Kidney capillary endothelial cell (primary cell): Measurements from ENCODE around the gene ACTL8.
A peak's percentile ranks its signal among the peaks of the same experiment; 100 is the strongest.

Experiments
- DNase-seq: peaks from one replicate; pipeline ENCODE4 v3.0.0-alpha.2; 2018; ENCODE audit warnings: low spot score

ACTL8 gene

DNA sequence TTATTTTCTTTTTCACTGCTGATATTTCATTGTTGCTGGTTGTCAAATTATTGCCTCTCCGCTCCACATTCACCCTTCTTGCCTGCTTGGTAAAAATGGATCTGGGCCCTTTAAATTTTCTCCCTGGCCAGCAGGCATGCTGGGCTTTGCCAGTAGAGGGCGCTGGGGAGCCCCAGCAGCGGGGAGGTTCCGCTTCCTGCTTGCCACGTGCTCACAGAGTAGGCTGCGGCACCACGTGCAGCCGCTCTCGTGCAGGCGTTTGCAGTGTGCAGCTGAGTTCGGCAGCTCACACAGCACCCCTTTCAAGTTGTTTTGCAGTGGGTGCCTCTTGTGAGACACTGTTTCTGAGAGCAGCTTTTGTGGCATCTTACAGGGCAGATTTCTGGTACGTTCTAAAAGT, at the start of gene ACTL8:
ACTL8 (plus strand) TSS at position 214 of the 400 bp plus-strand sequence. CDS start 67,676 bp downstream, outside the sequence.
- DNase-seq, result no peak

DNA sequence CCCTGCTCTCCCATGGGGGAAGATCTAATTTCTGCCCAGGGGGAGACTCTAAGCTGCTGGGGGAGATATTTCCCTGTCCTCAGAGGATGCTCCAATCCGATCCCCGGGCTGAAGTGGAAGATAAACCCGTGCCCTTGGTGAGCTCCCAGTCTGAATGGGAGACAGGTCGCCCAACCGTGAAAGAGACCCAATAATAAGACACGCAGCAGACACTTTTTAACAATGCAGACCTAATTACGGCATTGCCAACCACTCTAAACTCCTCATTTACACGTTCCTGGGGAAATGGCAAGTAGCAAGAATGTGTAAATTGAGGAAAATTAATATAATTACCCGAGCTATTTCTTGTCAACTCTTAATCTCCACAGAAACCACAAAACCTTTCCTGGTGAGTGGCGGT, 48.7 kb upstream of the ACTL8 start:
- no peak for DNase-seq

- no peak for DNase-seq
Measured at GRCh38 chr1:17709981-17710380, 45.2 kb upstream of the ACTL8 start.

DNA sequence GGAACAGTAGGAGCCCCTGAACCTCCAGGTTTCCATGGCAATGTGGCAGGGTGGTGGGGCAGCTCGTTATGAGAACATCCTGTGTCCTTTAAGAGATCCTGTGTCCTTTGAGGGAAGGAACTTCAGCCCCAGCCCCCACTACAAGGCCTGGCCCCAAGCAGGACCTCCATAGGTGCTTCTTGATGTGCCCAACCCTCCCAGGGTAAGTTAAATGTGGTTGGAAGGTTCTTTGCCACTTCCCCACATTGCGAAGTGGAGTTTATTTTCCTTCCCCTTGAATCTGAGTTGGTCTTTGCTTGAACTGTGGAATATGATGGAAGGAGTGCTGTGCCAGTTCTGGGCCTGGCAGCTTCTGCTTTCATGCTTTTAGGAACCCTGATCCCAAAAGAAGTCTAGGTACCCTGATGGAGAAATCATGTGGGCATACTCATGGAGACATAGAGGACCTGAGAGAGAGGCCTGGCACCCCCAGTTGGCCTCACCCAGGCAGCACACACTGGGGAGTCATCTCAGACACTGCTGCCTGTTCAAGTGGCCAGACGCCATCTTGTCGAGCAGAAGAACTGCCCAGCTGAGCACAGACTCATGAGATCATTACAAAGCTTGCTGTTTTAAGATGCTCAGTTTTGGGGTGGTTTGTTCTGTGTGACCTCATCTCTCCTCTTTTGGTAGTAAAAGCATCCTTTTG, 44.1 kb upstream of the ACTL8 start:
- no peak for DNase-seq

- no peak for DNase-seq
Measured at GRCh38 chr1:17711577-17711910, 43.6 kb upstream of the ACTL8 start.

DNA sequence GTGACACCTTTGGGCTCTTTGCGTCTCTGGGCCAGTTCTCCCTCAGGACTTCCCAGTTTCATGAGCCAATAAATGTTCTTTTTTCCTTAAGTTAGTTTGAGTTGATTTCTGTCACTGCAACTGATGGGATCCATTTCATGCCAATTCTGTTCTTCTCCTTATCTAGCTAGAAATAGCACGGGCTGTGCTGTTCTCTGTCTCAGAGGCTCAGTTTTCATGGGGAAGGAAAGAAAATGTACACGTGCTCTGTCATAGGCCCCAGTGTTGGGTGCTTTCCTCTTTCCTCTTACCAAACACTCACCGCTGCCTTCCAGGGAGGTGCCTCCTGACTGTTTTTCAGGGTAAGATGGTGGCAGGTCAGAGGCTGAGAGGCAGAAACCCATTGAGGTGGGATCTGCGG, 43.2 kb upstream of the ACTL8 start:
- DNase-seq, result no peak

GRCh38 chr1:17713993-17714392, 41.1 kb upstream of the ACTL8 start:
- no peak for DNase-seq

GRCh38 chr1:17717594-17718535, 37.3 kb upstream of the ACTL8 start:
- DNase-seq, result no peak

GRCh38 chr1:17719874-17720273, 35.3 kb upstream of the ACTL8 start:
- DNase-seq, result no peak

DNA sequence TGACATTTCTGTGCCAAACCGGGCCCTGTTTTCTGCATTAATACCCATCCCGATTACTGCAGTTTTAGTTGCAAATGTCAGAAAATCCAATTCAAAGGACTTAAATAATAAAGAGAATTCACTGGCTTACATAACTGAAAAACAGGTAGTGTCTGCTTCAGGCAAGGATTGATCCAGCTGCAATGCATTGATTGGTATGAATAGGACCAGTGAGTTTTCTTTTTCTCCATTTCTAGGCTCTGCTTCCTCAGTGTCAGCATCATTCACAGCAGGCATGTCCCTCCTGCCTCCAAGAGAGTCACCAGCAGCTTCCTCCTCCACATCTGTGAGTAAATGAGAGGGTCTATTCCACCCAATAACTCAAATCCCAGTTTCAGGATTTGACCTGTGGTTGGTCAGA, 33.7 kb upstream of the ACTL8 start:
- DNase-seq, result no peak

- DNase-seq, result no peak
Measured at GRCh38 chr1:17723684-17724083, 31.4 kb upstream of the ACTL8 start.

- DNase-seq, result no peak
Measured at GRCh38 chr1:17724150-17724549, 31.0 kb upstream of the ACTL8 start.

- no peak for DNase-seq
Measured at GRCh38 chr1:17725084-17725719, 29.9 kb upstream of the ACTL8 start.

DNA sequence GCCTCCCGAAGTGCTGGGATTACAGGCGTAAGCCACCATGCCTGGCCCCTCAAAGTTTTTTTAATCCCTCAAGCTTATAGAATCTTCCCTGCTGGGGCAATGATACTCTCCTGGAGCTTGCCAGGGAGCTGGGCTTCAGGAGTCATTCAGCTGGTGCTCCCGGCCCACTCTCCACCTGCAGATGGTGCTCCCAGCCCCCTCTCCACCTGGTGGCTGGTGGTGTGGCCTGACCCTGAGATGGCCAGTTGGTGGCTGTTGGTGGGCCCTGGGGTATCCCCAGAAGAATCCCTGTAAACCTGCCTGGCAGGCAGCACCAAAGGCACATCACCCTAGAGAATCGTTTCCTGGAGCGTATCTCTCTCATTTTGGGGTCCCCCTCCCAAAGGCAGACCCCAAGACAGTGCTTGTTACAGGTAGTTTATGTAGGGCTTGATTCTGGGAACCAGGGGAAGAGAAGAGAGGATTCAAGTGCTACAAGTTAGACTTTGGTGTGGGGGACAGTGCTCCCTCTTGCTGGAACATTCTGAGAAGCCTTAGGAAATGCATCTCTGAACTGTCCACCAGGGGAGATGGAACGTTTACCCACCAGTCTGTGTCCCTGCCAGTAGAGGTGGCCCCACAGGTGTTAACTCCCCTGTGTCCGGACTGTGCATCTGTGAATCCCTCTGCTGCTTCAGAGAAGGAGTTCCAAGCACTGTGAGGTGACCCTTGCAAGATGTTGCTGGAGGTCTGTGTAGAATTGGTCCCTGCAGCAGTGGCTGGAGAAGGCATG, 29.1 kb upstream of the ACTL8 start:
- DNase-seq, result no peak

GRCh38 chr1:17728123-17728712, 26.9 kb upstream of the ACTL8 start:
- no peak for DNase-seq

GRCh38 chr1:17729248-17729647, 25.9 kb upstream of the ACTL8 start:
- no peak for DNase-seq

GRCh38 chr1:17729909-17730308, 25.2 kb upstream of the ACTL8 start:
- no peak for DNase-seq

DNA sequence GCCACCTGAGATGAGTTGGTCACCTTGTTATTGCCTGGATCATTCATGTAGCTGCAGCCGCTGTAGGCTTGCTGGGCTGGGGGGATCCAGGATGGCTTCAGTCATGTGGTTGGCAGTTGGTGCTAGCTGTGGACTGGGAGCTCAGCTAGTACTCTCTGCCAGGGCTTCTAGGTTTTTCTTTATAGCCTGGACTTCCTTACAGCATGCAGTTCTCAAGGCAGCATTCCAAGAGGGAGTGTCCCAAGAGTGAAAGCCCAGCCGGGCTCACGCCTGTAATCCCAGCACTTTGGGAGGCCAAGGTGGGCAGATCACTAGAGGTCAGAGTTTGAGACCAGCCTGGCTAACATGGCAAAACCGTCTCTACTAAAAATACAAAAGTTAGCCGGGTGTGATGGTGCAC, 23.7 kb upstream of the ACTL8 start:
- DNase-seq, result no peak

- peak; percentile 31 for DNase-seq
Measured at GRCh38 chr1:17732475-17732874, 22.7 kb upstream of the ACTL8 start.

DNA sequence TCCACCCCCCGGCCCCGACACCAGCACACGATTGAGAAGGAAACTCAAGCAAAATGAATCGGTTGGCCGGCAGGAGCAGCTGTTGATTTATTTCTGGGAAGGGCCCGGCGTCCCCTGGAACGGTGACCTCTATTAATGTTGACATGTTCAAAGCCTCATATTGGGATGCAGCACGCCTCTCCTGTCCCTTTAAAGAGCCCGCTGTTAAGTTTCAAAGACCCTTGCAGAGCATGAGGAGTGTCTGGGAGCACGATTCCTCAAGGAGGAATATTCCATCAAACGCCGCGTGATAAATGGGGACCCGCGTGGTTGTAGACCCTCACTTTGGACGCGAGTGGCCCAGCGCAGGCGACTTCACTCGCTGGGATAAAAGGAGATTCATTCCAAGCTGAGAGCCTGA, 21.5 kb upstream of the ACTL8 start:
- DNase-seq, result no peak

DNA sequence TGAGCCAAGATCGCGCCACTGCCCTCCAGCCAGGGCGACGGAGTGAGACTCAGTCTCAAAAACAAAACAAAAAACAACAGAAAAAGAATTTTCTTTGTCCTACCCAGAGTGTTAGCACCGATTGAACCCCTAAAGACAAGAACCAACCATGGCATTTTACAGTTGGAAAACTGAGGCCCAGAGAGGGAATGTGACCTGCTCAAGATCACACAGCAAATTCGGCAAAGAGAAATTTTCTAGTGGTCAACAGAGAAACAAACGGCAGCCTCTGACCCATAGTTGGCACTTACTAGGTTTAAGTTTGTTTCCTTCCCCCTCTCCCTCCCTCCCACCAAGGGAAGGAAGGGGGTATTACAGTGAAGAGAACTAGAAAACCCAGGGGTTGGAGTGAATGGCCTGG, 20.5 kb upstream of the ACTL8 start:
- DNase-seq, result no peak

DNA sequence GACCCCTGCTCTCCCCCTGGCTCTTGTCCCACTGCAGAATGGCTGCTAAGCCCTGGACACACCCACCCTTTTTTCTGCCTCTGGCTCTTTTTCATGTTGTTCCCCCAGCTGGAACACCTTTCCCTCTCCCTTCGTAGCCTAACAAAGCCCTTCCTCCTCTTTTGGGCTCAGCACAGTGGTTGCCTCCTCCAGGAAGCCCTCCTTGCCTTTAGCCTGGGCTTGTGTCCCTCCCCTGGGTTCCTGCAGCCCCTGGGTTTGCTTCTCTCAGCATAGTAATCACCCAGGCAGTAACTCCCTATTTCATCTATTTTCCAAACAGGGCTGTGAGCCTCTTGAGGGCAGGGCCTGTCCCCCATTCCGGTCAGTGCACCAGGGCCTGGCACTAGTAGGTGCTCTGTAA, 19.8 kb upstream of the ACTL8 start:
- no peak for DNase-seq
